Limb (tissue), 2 donors: ENCODE measurements around the gene COL25A1.
"Not testable (repeated sequence)": the region's sequence is repeated elsewhere in the genome, so short reads cannot be mapped to it uniquely, and the experiment has no call there.

Source experiments
- DNase-seq, 2 donors: peaks; one replicate each; pipeline ENCODE4 v3.0.0-alpha.2; 2016; ENCODE audit errors: extremely low spot score in 2 of 2

Gene COL25A1

GRCh38 chr4:109171070-109171469 lies 131.4 kb downstream of the COL25A1 start:
- no peak for DNase-seq

GRCh38 chr4:109169170-109169569 lies 133.3 kb downstream of the COL25A1 start:
- DNase-seq, result no peak

GRCh38 chr4:109166586-109166985 lies 135.9 kb downstream of the COL25A1 start:
- no peak for DNase-seq

- DNase-seq, result no peak
Measured at GRCh38 chr4:109166126-109166525, 136.3 kb downstream of the COL25A1 start.

GRCh38 chr4:109164011-109164410 lies 138.4 kb downstream of the COL25A1 start:
- DNase-seq, result no peak

- DNase-seq, result no peak
Measured at GRCh38 chr4:109163493-109163892, 139.0 kb downstream of the COL25A1 start.

GRCh38 chr4:109162759-109163158 lies 139.7 kb downstream of the COL25A1 start:
- no peak for DNase-seq

- no peak for DNase-seq
Measured at GRCh38 chr4:109160494-109160893, 142.0 kb downstream of the COL25A1 start.

- DNase-seq, result no peak
Measured at GRCh38 chr4:109157696-109158095, 144.8 kb downstream of the COL25A1 start.

- no peak for DNase-seq
Measured at GRCh38 chr4:109157205-109157604, 145.3 kb downstream of the COL25A1 start.

- no peak for DNase-seq
Measured at GRCh38 chr4:109156356-109156755, 146.1 kb downstream of the COL25A1 start.

GRCh38 chr4:109155682-109156283 lies 146.7 kb downstream of the COL25A1 start:
- DNase-seq, result no peak

GRCh38 chr4:109155084-109155483 lies 147.4 kb downstream of the COL25A1 start:
- DNase-seq, result no peak

GRCh38 chr4:109154424-109154823 lies 148.0 kb downstream of the COL25A1 start:
- DNase-seq, result no peak

GRCh38 chr4:109149836-109150235 lies 152.6 kb downstream of the COL25A1 start:
- DNase-seq, result no peak

GRCh38 chr4:109148577-109149075 lies 153.8 kb downstream of the COL25A1 start:
- no peak for DNase-seq

- DNase-seq, result no peak
Measured at GRCh38 chr4:109147135-109147534, 155.3 kb downstream of the COL25A1 start.

GRCh38 chr4:109146499-109146898 lies 156.0 kb downstream of the COL25A1 start:
- DNase-seq, result no peak

- not testable (repeated sequence) for DNase-seq
Measured at GRCh38 chr4:109138125-109138524, 164.3 kb downstream of the COL25A1 start.

GRCh38 chr4:109134921-109135320 lies 167.5 kb downstream of the COL25A1 start:
- no peak for DNase-seq

- no peak for DNase-seq
Measured at GRCh38 chr4:109134268-109134667, 168.2 kb downstream of the COL25A1 start.

- DNase-seq, result no peak
Measured at GRCh38 chr4:109131559-109131958, 170.9 kb downstream of the COL25A1 start.

GRCh38 chr4:109128589-109128988 lies 173.9 kb downstream of the COL25A1 start:
- DNase-seq, result no peak

- no peak for DNase-seq
Measured at GRCh38 chr4:109127866-109128265, 174.6 kb downstream of the COL25A1 start.
